ENCODE results near the gene EFNA3.

The EFNA3 gene

GRCh38 chr1:155083865-155084721, 5.5 kb downstream of the EFNA3 start:
- DNase-seq (ENCODE audit: low read depth): no peak
- TF ChIP-seq CTCF (IDR thresholded peaks at IDR 0.05; ENCODE audit: low read depth, low read length, missing control alignments): peak; percentile 32
- in situ Hi-C loops (cut with HindIII; ENCODE audit: low sequenced_read_pairs): no loop called here
- peak overlapping the region; percentile 53 for H3K4me3 ChIP-seq (ENCODE audit: low read depth, low read length)

- peak overlapping the region; percentile 53 for H3K4me3 ChIP-seq (ENCODE audit: low read depth, low read length)
- peak; percentile 93 for TF ChIP-seq CTCF (IDR thresholded peaks at IDR 0.05; ENCODE audit: low read depth, low read length, missing control alignments)
- in situ Hi-C loops (cut with HindIII; ENCODE audit: low sequenced_read_pairs): no loop called here
- DNase-seq (ENCODE audit: low read depth): peak; percentile 86
Measured at GRCh38 chr1:155084722-155085503, 6.3 kb downstream of the EFNA3 start.

GRCh38 chr1:155085504-155086127, 7.0 kb downstream of the EFNA3 start:
- peak overlapping the region; percentile 53 for H3K4me3 ChIP-seq (ENCODE audit: low read depth, low read length)
- no peak for DNase-seq (ENCODE audit: low read depth)
- in situ Hi-C loops (cut with HindIII; ENCODE audit: low sequenced_read_pairs): no loop called here
- no peak for TF ChIP-seq CTCF (IDR thresholded peaks at IDR 0.05; ENCODE audit: low read depth, low read length, missing control alignments)

GRCh38 chr1:155086128-155086741, 7.6 kb downstream of the EFNA3 start:
- no peak for DNase-seq (ENCODE audit: low read depth)
- in situ Hi-C loops (cut with HindIII; ENCODE audit: low sequenced_read_pairs): no loop called here
- H3K4me3 ChIP-seq (ENCODE audit: low read depth, low read length): no peak overlapping the region

GRCh38 chr1:155086856-155087535, 8.4 kb downstream of the EFNA3 start:
- in situ Hi-C loops (cut with HindIII; ENCODE audit: low sequenced_read_pairs): no loop called here
- H3K4me3 ChIP-seq (ENCODE audit: low read depth, low read length): no peak overlapping the region
- TF ChIP-seq CTCF (IDR thresholded peaks at IDR 0.05; ENCODE audit: low read depth, low read length, missing control alignments): no peak
- DNase-seq (ENCODE audit: low read depth): no peak

More at GRCh38 chr1:155086128-155086741, 7.6 kb downstream of the EFNA3 start:
- peak; percentile 89 for TF ChIP-seq CTCF (IDR thresholded peaks at IDR 0.05; ENCODE audit: low read depth, low read length, missing control alignments)
